ENCODE results near the gene SLC7A1.

Gene SLC7A1

GRCh38 chr13:29550430-29550988, 45.0 kb downstream of the SLC7A1 start:
- DNase-seq = no peak

GRCh38 chr13:29548722-29549121, 46.8 kb downstream of the SLC7A1 start:
- DNase-seq = no peak

- no peak for DNase-seq
Measured at GRCh38 chr13:29547153-29547552, 48.3 kb downstream of the SLC7A1 start.

- DNase-seq = no peak
Measured at GRCh38 chr13:29546662-29547061, 48.8 kb downstream of the SLC7A1 start.

GRCh38 chr13:29545988-29546387, 49.5 kb downstream of the SLC7A1 start:
- no peak for DNase-seq

- DNase-seq = no peak
Measured at GRCh38 chr13:29543230-29544215, 52.0 kb downstream of the SLC7A1 start.

- DNase-seq = no peak
Measured at GRCh38 chr13:29542381-29542780, 53.1 kb downstream of the SLC7A1 start.

GRCh38 chr13:29541400-29541799, 54.1 kb downstream of the SLC7A1 start:
- DNase-seq = no peak

- no peak for DNase-seq
Measured at GRCh38 chr13:29540799-29541198, 54.7 kb downstream of the SLC7A1 start.

- DNase-seq = no peak
Measured at GRCh38 chr13:29540334-29540733, 55.2 kb downstream of the SLC7A1 start.

- DNase-seq = no peak
Measured at GRCh38 chr13:29539856-29540255, 55.6 kb downstream of the SLC7A1 start.

- DNase-seq = no peak
Measured at GRCh38 chr13:29538652-29539040, 56.8 kb downstream of the SLC7A1 start.

- DNase-seq = no peak
Measured at GRCh38 chr13:29537736-29538651, 57.5 kb downstream of the SLC7A1 start.

GRCh38 chr13:29536853-29537252, 58.6 kb downstream of the SLC7A1 start:
- no peak for DNase-seq

GRCh38 chr13:29535663-29536655, 59.5 kb downstream of the SLC7A1 start:
- no peak for DNase-seq

GRCh38 chr13:29534083-29534482, 61.4 kb downstream of the SLC7A1 start:
- DNase-seq = no peak

- DNase-seq = no peak
Measured at GRCh38 chr13:29532821-29533220, 62.7 kb downstream of the SLC7A1 start.

- no peak for DNase-seq
Measured at GRCh38 chr13:29532116-29532515, 63.4 kb downstream of the SLC7A1 start.

GRCh38 chr13:29530901-29531300, 64.6 kb downstream of the SLC7A1 start:
- DNase-seq = no peak

- no peak for DNase-seq
Measured at GRCh38 chr13:29529754-29530153, 65.7 kb downstream of the SLC7A1 start.

- no peak for DNase-seq
Measured at GRCh38 chr13:29527916-29528315, 67.6 kb downstream of the SLC7A1 start.

- DNase-seq = no peak
Measured at GRCh38 chr13:29527511-29527910, 68.0 kb downstream of the SLC7A1 start.
